MG63 (cell line): ENCODE data around the gene ARPIN. TPM values are rescaled to one million over a fixed set of nuclear protein-coding genes. Genes with fewer than 3 reads are reported as not detected.
A peak's percentile ranks its signal among the peaks of the same experiment; 100 is the strongest.

Source experiments
- DNase-seq: peaks from one replicate; pipeline ENCODE4 v3.0.0-alpha.2; 2020
- H3K27me3 ChIP-seq: fragments of 250-450 bp; sonication (Bioruptor Pico); 2 replicates; pipeline ENCODE4 v1.5.1; 2020; ENCODE audit warnings: mild to moderate bottlenecking, moderate library complexity
- H3K36me3 ChIP-seq: fragments of 250-450 bp; sonication (Bioruptor Pico); 2 replicates; pipeline ENCODE4 v1.5.1; 2020; ENCODE audit warnings: mild to moderate bottlenecking, moderate library complexity
- H3K4me3 ChIP-seq: fragments of 250-450 bp; sonication (Bioruptor Pico); 2 replicates; pipeline ENCODE4 v1.5.1; 2020; ENCODE audit warnings: mild to moderate bottlenecking, moderate library complexity
- H3K9me3 ChIP-seq: fragments of 250-450 bp; sonication (Bioruptor Pico); 2 replicates; pipeline ENCODE4 v1.5.1; 2020; ENCODE audit warnings: mild to moderate bottlenecking, moderate library complexity
- total RNA-seq: library from RNA; depleted of rRNA; stranded (reverse); fragments of >200 nt; shearing (Covaris generic); gene quantifications from 2 replicates; pipeline ENCODE4 v1.2.3, GENCODE V29; 2014; ENCODE audit warnings: low replicate concordance

Gene ARPIN
- total RNA-seq, 1 experiment from 2014 or later = 4.0 TPM

GRCh38 chr15:89926158-89926557, 13.4 kb upstream of the ARPIN start:
- Histone ChIP-seq H3K36me3 (no peaks in the 10 kb centered on the region), H3K9me3 (no peaks in the 10 kb centered on the region), H3K4me3 (no peak overlapping the region), H3K27me3 (no peaks in the 10 kb centered on the region)
- DNase-seq = no peak

GRCh38 chr15:89917442-89918101, 4.8 kb upstream of the ARPIN start:
- no peak for DNase-seq
- no peaks in the 10 kb centered on the region for H3K9me3 ChIP-seq
- no peaks in the 10 kb centered on the region for H3K27me3 ChIP-seq
- no peak overlapping the region for H3K4me3 ChIP-seq
- no peaks in the 10 kb centered on the region for H3K36me3 ChIP-seq

DNA sequence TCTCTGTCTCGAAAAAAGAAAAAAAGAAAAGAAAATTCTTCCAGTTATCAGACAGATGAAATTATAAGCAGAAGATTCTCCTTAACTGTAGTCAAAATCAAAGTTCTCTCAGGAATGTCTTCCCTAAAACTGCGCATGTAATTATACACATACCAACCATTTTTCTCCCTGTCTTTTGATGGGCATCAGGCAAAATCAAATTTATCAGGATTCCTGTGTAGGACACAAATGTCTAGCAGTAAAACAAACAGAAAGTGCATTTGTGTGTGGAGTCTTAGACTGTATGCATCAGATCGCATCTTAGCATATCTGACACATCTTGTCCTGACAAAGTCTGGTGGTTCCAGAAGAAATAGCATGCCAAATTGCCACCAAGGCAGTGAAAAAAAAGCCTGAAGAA, 3.9 kb upstream of the ARPIN start:
- no peak for DNase-seq
- H3K4me3 ChIP-seq = no peak overlapping the region

GRCh38 chr15:89912145-89912673, 543 bp downstream of the ARPIN start:
- peak overlapping the region; percentile 68 for H3K4me3 ChIP-seq
- H3K27me3 ChIP-seq = no peaks in the 10 kb centered on the region
- H3K36me3 ChIP-seq = no peaks in the 10 kb centered on the region; the same call in 1 of the 2 replicates
- H3K9me3 ChIP-seq = no peaks in the 10 kb centered on the region
- peak; percentile 37 for DNase-seq

More for the DNA sequence above, 3.9 kb upstream of the ARPIN start:
- Histone ChIP-seq H3K9me3 (no peaks in the 10 kb centered on the region), H3K27me3 (no peaks in the 10 kb centered on the region), H3K36me3 (no peaks in the 10 kb centered on the region)

- no peak for DNase-seq
- Histone ChIP-seq H3K27me3 (no peaks in the 10 kb centered on the region), H3K4me3 (no peak overlapping the region), H3K36me3 (no peaks in the 10 kb centered on the region; the same call in 1 of the 2 replicates), H3K9me3 (no peaks in the 10 kb centered on the region)
Measured at GRCh38 chr15:89910891-89911626, 1.7 kb downstream of the ARPIN start.

- no peak for DNase-seq
- no peaks in the 10 kb centered on the region for H3K27me3 ChIP-seq
- H3K9me3 ChIP-seq = no peaks in the 10 kb centered on the region
- H3K36me3 ChIP-seq = no peaks in the 10 kb centered on the region; the same call in 1 of the 2 replicates
- no peak overlapping the region for H3K4me3 ChIP-seq
Measured at GRCh38 chr15:89909611-89910010, 3.1 kb downstream of the ARPIN start.

DNA sequence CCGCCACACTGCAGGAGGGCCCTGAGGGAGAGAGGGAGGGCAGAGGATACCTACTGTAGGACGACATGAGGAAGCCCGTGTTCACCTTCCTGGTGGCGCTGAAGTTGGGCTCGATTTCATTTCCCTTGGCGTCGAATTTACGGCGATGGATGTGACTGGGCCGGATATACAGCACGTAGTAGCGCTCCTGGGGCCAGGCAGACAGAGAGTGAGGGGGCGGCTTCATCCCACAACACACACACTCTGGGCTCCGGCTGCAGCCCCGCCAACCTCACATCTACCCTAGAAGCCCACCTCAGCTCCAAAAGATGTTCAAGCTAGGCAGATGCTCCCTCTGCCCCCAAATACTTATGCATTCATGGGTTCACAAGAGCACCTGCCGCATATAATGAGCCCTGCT, 4.5 kb downstream of the ARPIN start:
- H3K36me3 ChIP-seq = no peaks in the 10 kb centered on the region; the same call in 1 of the 2 replicates
- DNase-seq = no peak
- H3K27me3 ChIP-seq = no peaks in the 10 kb centered on the region
- no peaks in the 10 kb centered on the region for H3K9me3 ChIP-seq
- no peak overlapping the region for H3K4me3 ChIP-seq

DNA sequence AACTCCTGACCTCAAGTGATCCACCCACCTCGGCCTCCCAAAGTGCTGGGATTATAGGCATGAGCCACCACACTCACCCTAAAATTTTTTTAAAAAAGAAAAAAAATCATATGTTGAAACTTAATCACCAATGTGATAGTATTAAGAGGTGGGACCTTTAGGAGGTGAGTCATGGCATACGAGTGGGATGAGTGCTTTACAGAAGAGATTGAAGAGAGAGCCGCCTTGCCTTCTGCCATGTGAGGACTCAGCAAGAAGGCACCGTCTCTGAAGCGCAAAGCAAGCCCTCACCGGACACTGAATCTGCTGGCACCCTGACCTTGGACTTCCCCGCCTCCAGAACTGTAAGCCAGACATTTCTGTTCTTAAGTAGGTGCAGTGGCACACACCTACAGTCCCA, 5.5 kb downstream of the ARPIN start:
- DNase-seq = no peak
- Histone ChIP-seq H3K36me3 (peaks cover 5% of the 10 kb centered on the region), H3K27me3 (no peaks in the 10 kb centered on the region), H3K4me3 (no peak overlapping the region), H3K9me3 (no peaks in the 10 kb centered on the region)

- H3K36me3 ChIP-seq = peaks cover 5% of the 10 kb centered on the region
- H3K9me3 ChIP-seq = no peaks in the 10 kb centered on the region
- no peaks in the 10 kb centered on the region for H3K27me3 ChIP-seq
- no peak overlapping the region for H3K4me3 ChIP-seq
- no peak for DNase-seq
Measured at GRCh38 chr15:89905846-89906378, 6.8 kb downstream of the ARPIN start.

- no peaks in the 10 kb centered on the region for H3K9me3 ChIP-seq
- H3K27me3 ChIP-seq = no peaks in the 10 kb centered on the region
- peaks cover 5% of the 10 kb centered on the region for H3K36me3 ChIP-seq
- DNase-seq = no peak
- H3K4me3 ChIP-seq = no peak overlapping the region
Measured at GRCh38 chr15:89904519-89904918, 8.2 kb downstream of the ARPIN start.

DNA sequence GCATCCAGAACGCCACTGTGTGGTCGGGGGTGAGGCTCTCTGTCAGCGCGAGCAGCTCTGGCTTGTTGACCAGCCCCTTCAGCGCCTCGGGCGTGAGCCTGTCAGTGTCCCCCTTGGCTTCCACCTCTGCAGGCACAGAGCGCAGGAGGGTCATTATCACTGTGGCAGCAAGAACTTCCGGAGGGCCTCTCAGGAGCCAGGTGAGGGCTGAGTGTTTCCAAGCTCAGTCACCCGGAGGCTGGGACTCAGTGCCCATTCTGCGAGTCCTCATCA, 9.0 kb downstream of the ARPIN start:
- H3K9me3 ChIP-seq = no peaks in the 10 kb centered on the region
- H3K4me3 ChIP-seq = no peak overlapping the region
- no peaks in the 10 kb centered on the region for H3K27me3 ChIP-seq
- H3K36me3 ChIP-seq = peaks cover 5% of the 10 kb centered on the region
- DNase-seq = no peak

DNA sequence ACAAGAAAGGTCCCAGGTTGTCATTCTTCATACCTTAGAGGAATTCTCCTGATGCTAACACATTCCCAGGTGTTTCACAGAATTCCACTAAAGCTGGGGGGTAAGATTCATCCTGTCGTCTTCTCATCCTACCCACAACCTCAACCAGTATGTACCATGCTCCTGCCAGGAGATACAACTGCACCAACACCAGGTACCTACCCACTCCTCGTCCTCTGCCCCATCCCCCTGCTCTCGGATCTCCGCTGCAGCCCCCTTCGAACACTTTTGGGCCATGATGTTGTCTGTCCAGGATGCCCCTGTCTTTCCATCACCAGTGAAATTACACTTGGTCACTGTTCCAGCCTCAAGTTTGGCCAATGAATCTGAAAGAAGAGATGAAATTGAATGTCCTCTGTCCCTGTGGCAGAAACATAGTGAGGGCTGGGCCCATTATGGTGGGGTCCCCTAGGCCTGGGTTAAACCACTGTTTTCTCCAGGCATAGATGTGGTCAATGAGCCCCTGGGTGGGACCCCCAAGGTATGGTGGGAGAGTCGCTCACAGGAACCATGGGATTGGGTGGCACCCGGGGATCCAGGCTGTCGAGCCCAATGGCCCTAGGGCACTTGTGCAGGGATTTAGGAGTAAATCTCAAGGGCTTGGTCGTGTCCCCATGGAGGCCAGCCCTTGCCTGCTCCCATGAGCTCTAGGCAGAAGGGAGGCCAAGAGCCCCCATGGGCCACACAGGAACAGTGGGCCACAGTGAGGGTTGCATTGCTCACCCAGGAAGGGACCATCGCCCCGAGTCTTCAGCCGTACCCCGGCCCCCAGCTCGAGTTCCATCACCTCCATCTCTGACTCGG, 9.5 kb downstream of the ARPIN start:
- no peaks in the 10 kb centered on the region for H3K9me3 ChIP-seq
- H3K4me3 ChIP-seq = no peak overlapping the region
- peaks cover 5% of the 10 kb centered on the region for H3K36me3 ChIP-seq
- DNase-seq = no peak
- H3K27me3 ChIP-seq = no peaks in the 10 kb centered on the region

GRCh38 chr15:89900849-89901248, 11.9 kb downstream of the ARPIN start:
- H3K36me3 ChIP-seq = peaks cover 5% of the 10 kb centered on the region; the same call in 1 of the 2 replicates
- no peak for DNase-seq

GRCh38 chr15:89899951-89900567, 12.7 kb downstream of the ARPIN start:
- no peaks in the 10 kb centered on the region for H3K27me3 ChIP-seq
- no peak for DNase-seq
- H3K4me3 ChIP-seq = no peak overlapping the region
- H3K9me3 ChIP-seq = no peaks in the 10 kb centered on the region
- peaks cover 5% of the 10 kb centered on the region; the same call in 1 of the 2 replicates for H3K36me3 ChIP-seq

More at GRCh38 chr15:89900849-89901248, 11.9 kb downstream of the ARPIN start:
- H3K27me3 ChIP-seq = no peaks in the 10 kb centered on the region
- H3K4me3 ChIP-seq = no peak overlapping the region
- H3K9me3 ChIP-seq = no peaks in the 10 kb centered on the region

- Histone ChIP-seq H3K36me3 (peaks cover 5% of the 10 kb centered on the region; the same call in 1 of the 2 replicates), H3K4me3 (no peak overlapping the region), H3K9me3 (no peaks in the 10 kb centered on the region), H3K27me3 (no peaks in the 10 kb centered on the region)
- DNase-seq = no peak
Measured at GRCh38 chr15:89899295-89899945, 13.3 kb downstream of the ARPIN start.
